ENCODE results near the gene PALS1. TPM values are rescaled to one million over a fixed set of nuclear protein-coding genes. Genes with fewer than 3 reads are reported as not detected.
"Not testable (repeated sequence)": the region's sequence is repeated elsewhere in the genome, so short reads cannot be mapped to it uniquely, and the experiment has no call there.

The PALS1 gene
- total RNA-seq, 1 donor from 2014 or later, result 20.6 TPM

DNA sequence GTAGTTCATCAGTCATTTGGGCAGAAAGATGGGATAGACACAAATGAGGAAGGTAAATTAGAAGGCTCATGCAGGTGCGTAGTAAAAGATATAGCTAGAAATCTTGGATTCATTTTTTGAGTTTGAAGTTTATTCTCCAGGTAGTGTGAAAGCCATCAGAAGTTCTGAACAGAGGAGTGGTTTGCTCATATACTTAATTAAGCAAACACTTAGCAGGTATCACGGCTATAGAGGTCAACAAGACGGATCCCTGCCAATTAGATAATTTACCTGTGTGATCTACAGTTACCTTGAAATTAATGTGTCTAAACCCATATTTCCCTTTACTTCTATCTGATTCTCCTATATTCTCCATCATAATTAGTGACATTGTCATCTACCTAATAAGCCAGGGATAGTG lies 29.7 kb downstream of the PALS1 start:
- intact Hi-C loops (cut with DNase I), result no loop called here

DNA sequence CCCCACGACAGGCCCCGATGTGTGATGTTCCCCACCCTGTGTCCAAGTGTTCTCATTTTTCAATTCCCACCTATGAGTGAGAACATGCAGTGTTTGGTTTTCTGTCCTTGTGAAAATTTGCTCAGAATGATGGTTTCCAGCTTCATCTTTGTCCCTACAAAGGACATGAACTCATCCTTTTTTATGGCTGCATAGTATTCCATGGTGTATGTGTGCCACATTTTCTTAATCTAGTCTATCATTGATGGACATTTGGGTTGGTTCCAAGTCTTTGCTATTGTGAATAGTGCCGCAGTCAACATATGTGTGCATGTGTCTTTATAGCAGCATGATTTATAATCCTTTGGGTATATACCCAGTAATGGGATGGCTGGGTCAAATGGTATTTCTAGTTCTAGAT lies 32.0 kb downstream of the PALS1 start:
- intact Hi-C loops (cut with DNase I); H3K27ac ChIP-seq; H3K36me3 ChIP-seq; H3K27me3 ChIP-seq; DNase-seq (ENCODE audit: extremely low spot score in 2 of 2); H3K4me3 ChIP-seq; H3K9me3 ChIP-seq: not testable (repeated sequence)
- peaks cover 34% of the 10 kb centered on the region for H3K4me1 ChIP-seq

More for the DNA sequence above, 29.7 kb downstream of the PALS1 start:
- Histone ChIP-seq H3K27me3 (no peaks in the 10 kb centered on the region), H3K4me3 (no peak overlapping the region), H3K4me1 (peaks cover 30% of the 10 kb centered on the region), H3K9me3 (no peaks in the 10 kb centered on the region), H3K27ac (no peak overlapping the region), H3K36me3 (no peaks in the 10 kb centered on the region)
- DNase-seq (ENCODE audit: extremely low spot score in 2 of 2), result no peak
- TF ChIP-seq, protein P1, sequence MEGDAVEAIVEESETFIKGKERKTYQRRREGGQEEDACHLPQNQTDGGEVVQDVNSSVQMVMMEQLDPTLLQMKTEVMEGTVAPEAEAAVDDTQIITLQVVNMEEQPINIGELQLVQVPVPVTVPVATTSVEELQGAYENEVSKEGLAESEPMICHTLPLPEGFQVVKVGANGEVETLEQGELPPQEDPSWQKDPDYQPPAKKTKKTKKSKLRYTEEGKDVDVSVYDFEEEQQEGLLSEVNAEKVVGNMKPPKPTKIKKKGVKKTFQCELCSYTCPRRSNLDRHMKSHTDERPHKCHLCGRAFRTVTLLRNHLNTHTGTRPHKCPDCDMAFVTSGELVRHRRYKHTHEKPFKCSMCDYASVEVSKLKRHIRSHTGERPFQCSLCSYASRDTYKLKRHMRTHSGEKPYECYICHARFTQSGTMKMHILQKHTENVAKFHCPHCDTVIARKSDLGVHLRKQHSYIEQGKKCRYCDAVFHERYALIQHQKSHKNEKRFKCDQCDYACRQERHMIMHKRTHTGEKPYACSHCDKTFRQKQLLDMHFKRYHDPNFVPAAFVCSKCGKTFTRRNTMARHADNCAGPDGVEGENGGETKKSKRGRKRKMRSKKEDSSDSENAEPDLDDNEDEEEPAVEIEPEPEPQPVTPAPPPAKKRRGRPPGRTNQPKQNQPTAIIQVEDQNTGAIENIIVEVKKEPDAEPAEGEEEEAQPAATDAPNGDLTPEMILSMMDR (IDR thresholded peaks at IDR 0.05), result no peak

DNA sequence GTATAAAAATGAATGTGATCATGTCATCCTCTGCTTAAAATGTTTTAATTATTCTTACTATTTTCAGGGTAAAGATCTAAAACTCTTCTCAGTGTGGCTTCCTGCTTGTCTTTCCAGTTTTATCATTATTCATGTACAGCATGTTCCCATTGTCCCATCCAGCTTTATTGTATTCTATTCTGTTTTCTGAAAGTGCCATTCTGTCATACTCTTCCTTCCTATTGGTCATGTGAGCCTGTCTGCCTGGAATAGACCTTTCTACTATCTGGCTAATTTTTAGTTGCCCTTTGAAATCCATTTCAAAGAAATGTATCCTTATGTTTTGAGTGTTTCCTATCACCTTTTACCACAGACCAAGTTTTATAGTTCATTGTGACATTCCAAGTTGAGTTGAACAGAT lies 34.9 kb downstream of the PALS1 start:
- Histone ChIP-seq H3K4me3 (no peak overlapping the region), H3K4me1 (peaks cover 22% of the 10 kb centered on the region), H3K36me3 (no peaks in the 10 kb centered on the region), H3K27me3 (no peaks in the 10 kb centered on the region), H3K27ac (no peak overlapping the region), H3K9me3 (no peaks in the 10 kb centered on the region)
- intact Hi-C loops (cut with DNase I), result no loop called here
- DNase-seq (ENCODE audit: extremely low spot score in 2 of 2), result no peak
- TF ChIP-seq POLR2AphosphoS5 (IDR thresholded peaks at IDR 0.05; ENCODE audit: insufficient read depth in 1 of 2, low read depth in 1 of 2) (no peak), POLR2A (IDR thresholded peaks at IDR 0.05) (no peak)
- TF ChIP-seq, protein P1 (IDR thresholded peaks at IDR 0.05), result no peak

DNA sequence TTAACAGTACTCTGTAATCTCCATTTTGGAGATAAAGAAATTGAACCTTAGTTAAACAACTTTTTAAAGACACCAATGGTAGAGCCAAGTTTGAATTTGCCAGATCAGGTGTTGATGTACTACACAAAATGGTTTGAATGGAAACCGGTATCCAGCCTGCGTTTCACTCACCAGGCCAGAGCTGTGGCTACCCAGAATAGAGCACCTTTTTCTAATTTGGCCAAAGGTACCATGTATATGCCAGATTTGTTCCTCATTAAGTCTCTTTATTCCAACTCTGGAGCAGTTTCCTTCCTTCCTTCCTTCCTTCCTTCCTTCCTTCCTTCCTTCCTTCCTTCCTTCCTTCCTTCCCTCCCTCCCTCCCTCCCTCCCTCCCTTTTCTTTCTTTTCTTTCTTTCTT lies 39.3 kb downstream of the PALS1 start:
- no peak overlapping the region for H3K4me3 ChIP-seq
- no peak overlapping the region for H3K27ac ChIP-seq
- no peaks in the 10 kb centered on the region for H3K27me3 ChIP-seq
- peaks cover 22% of the 10 kb centered on the region for H3K4me1 ChIP-seq
- H3K9me3 ChIP-seq, result no peaks in the 10 kb centered on the region
- DNase-seq (ENCODE audit: extremely low spot score in 2 of 2), result no peak
- intact Hi-C loops (cut with DNase I), result no loop called here
- TF ChIP-seq POLR2AphosphoS5 (IDR thresholded peaks at IDR 0.05; ENCODE audit: insufficient read depth in 1 of 2, low read depth in 1 of 2) (no peak), POLR2A (IDR thresholded peaks at IDR 0.05) (no peak)
- TF ChIP-seq, protein P1 (IDR thresholded peaks at IDR 0.05), result no peak
- no peaks in the 10 kb centered on the region for H3K36me3 ChIP-seq

DNA sequence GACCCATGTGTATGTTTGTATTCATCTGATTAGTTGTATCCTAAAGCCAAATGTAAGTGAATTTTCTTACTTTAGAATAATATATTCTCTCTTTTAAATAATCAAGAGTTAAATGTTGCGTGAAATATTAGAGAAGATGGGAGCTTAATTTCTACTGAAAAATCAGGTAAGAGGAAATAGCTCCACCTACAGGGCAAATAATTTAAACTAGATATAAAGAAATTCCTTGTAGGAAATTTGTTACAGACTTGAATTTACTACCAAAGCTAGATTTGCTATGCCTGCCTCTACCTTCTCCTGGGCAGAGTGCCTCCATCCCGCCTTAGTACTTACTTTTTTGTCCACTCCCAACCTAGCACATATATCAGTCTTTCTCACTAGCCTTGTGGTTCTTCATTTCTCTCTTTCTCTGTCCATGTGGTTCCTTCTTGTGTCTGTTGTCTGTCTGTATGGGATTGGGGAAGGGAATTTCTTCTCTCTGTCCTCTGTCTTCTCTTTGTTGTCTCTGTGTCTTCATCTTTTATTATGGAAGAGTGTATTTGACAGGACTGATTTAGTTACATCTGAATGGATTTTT lies 44.7 kb downstream of the PALS1 start:
- no peaks in the 10 kb centered on the region for H3K36me3 ChIP-seq
- H3K27me3 ChIP-seq, result no peaks in the 10 kb centered on the region
- TF ChIP-seq, protein P1 (IDR thresholded peaks at IDR 0.05), result peak in 2 of 3 experiments; percentile 35 to 60
- TF ChIP-seq POLR2AphosphoS5 (IDR thresholded peaks at IDR 0.05; ENCODE audit: insufficient read depth in 1 of 2, low read depth in 1 of 2) (no peak), POLR2A (IDR thresholded peaks at IDR 0.05) (no peak)
- H3K4me1 ChIP-seq, result no peaks in the 10 kb centered on the region
- no peak overlapping the region for H3K27ac ChIP-seq
- H3K9me3 ChIP-seq, result no peaks in the 10 kb centered on the region
- intact Hi-C loops (cut with DNase I), result loop anchor here (5.0 kb wide), 1 partner anchor 124 kb away; no protein-coding TSS in a partner anchor
- H3K4me3 ChIP-seq, result no peak overlapping the region
- no peak for DNase-seq (ENCODE audit: extremely low spot score in 2 of 2)

Other genes with a start within 250 kb of the PALS1 start
- not detected for gene GARIN2, start 52.0 kb upstream of the PALS1 start, total RNA-seq
- gene ATP6V1D, start 118.4 kb downstream of the PALS1 start, total RNA-seq, result 23.8 TPM
- 30.4 TPM for gene EIF2S1, start 118.9 kb downstream of the PALS1 start, total RNA-seq
- gene PLEK2, start 170.7 kb downstream of the PALS1 start, total RNA-seq, result 4.4 TPM
- 9.8 TPM for gene TMEM229B, start 247.3 kb downstream of the PALS1 start, total RNA-seq

All from vagina (tissue), 2 donors.